GM19397 (cell line): ENCODE results near the gene SERPINA10.
"Not testable (repeated sequence)": the region's sequence is repeated elsewhere in the genome, so short reads cannot be mapped to it uniquely, and the experiment has no call there.

Source experiments
- ATAC-seq: cut with Tn5 transposase; IDR thresholded peaks from one replicate; pipeline ENCODE4 v1.9.1; 2021; ENCODE audit warnings: mild to moderate bottlenecking, moderate library complexity; ENCODE audit not compliant: unreplicated experiment

The SERPINA10 gene

DNA sequence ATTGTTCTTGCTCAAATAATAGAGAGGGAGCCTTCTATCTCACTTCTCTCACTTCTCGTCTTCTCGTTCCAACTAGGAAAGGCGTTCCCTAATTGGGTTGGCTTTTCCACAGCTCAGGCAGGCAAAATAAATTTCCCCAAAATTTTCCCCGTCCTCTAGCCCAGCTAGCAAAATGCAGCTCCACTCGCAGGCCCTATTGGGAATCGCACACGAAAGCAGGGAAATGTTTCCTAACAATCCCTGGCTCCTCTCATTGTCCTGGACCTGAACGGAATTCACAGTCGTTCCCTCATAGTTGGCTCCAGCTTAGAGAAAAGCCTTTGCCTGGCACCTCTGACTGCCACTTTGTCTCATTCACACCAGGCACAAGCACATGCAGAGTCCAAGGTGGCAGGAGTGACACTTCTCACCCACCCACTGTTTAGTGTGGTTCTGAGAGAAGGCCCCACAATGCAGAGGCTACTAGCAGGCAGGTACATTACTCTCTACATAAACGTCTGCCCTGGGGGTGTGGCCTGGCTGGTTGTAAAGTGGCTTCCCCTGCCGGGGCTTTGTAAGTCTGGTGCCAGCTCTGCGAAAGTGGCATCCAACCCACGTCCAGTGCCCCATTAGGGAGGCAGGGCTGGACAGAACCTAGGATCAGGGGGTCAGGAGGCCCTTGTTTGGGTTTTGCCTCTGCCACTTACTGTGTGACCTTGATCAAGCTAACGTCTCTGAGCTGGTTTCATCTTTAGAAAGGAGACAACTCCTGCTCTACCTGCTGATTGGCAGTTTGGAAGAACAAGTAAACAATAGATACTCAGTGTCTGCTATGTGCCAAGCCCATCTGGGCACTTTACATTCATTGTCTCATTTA, 4.2 kb downstream of the SERPINA10 start:
- no peak for ATAC-seq

DNA sequence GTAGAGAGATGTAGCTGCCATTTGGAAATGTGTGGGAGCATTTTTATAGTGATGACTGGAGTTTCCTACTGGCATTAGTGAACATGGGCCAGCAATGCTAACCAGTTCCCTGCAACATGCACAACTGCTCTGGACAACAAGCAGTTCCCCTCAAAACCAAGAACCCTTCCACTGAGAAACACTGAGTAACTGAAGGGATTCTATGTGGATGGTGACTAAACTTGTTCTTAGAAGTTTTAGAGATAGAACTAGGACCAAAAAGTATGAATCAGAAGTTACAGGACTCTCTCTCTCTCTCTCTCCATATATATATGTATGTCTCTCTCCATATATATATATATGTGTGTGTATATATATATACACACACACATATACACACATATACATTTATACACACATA, 7.9 kb downstream of the SERPINA10 start:
- ATAC-seq: no peak

DNA sequence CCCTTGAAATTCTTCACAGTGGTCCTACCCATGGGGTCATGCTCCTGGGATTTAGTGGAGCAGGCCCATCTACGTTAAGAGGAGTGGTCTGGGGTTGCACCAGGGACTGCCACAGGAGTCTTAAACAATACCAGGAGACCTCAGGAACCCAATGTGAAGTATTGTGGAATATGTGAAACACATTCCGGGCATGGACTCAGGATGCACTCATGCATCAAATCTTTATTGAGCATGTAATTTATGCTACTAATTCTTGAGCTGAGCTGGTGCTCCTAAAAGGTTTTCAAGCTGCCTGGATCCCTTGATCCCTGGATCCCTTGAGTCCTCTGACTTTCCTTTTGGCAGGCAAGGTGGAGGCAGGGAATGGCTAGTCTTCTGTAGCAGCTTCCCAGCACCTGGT, 8.8 kb downstream of the SERPINA10 start:
- no peak for ATAC-seq

DNA sequence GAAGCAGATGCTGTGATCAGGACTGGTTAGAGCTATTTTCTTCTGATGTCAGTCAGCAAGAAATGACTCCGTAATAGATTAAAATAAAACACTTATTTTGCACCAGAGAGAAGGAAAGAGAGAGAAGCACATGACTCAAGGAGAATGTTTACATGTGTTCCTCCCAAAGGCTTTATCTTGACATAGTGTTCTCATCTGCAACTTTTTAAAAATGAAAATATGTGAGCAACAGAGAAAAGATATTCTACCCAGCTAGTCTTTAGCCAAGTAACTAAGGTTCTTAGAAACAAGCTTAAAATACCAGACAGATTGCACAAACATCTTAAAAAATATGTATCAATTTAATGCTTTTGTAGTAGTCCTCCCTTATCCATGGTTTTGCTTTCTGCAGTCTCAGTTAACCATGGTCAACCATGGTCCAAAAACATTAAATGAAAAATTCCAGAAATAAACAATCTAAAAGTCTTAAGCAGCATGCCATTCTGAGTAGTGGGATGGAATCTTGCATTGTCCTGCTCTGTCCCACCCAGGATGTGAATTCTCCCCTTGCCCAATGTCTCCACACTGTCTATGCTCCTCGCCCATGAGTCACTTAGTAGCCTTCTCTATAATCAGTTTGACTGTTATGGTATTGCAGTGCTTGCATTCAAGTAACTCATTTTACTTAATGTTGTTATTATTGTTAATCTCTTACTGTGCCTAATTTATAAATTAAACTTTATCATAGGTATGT, 9.9 kb downstream of the SERPINA10 start:
- no peak for ATAC-seq

DNA sequence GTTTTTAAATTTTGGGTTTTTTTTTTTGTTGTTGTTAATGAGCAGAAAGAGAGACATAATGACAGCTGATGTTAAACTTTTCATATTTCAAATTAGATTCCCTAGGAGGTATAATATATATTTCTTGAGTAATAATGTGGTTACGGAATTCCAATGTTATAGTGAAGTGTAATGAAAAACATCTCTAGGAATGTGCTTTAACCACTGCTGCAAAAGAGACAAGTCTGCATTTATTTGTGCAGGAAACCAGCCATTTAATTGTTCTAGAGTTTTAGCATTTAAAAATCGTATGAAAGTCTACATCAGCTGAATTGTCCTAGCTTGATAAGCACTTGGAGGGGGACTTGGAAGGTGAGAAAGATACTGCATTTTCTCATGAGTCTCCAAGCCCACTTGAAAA, 14.3 kb downstream of the SERPINA10 start:
- ATAC-seq: no peak

DNA sequence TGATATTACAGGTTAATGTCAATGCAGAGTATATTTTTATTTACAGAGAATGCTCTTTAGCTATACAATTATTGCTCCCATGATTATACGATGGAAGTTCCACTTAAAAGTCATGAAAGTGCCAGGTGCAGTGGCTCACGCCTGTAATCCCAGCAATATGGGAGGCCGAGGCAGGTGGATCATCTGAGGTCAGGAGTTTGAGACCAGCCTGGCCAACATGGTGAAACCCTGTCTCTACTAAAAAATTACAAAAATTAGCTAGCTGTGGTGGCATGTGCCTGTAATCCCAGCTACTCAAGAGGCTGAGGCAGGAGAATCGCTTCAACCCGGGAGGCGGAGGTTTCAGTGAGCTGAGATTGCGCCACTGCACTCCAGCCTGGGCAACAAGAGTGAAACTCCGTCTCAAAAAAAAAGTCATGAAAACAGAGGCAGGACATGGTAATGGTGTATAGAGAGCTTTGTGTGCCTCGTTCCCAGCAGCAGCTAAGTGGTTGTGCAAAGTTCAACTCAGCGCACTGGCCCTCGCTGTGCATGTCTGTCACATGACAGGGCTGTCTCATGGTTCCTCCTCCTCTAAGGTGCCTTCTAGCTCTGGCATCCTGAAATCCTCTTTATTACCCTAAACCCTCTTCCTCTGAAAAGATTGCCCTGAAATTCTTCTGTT, 16.0 kb downstream of the SERPINA10 start:
- ATAC-seq: not testable (repeated sequence)

DNA sequence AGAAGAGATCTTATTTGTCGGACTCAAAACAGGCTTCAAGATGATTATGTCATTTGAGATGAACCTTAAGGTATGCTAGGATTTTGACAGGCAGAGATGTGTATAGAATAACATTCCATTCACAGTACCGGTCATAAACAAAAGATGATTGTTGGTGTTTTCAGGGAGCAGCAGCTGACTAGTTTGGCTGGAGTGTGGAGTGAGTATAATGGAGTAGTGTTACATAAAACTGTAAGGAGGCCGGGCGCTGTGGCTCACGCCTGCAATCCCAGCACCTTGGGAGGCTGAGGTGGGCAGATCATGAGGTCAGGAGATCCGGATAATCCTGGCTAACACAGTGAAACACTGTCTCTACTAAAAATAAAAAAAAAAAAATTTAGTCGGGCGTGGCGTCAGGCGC, 23.9 kb downstream of the SERPINA10 start:
- no peak for ATAC-seq

DNA sequence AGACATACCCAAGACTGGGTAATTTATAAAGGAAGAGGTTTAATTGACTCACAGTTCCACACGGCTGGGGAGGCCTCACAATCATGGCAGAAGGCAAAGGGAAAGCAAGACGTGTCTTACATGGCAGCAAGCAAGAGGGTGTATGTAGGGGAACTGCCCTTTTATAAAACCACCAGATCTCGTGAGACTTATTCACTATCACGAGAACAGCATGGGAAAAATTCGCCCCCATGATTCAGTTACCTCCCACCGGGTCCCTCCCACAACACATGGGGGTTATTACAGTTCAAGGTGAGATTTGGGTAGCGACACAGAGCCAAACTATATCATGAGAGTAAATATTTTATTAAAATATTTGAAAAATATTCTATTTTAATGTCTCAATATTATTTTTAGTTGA, 24.5 kb downstream of the SERPINA10 start:
- ATAC-seq: not testable (repeated sequence)

DNA sequence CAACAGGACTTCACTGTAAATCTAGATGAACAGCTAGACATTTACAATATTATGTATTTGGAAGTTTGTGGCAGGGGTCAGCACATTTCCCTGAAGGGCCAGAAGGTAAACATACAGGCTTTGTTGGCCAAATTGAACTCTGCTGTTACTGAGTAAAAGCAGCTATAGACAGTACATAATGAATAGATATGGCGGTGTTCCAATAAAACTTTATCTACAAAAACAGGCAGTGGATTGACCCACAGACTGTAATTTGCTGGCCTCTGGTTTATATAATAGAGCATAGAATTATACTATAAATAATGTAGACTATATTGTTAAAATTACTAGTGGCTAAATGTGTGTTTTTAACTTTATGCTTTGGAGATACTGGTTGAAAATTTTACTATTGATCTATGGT, 25.7 kb downstream of the SERPINA10 start:
- ATAC-seq: no peak

DNA sequence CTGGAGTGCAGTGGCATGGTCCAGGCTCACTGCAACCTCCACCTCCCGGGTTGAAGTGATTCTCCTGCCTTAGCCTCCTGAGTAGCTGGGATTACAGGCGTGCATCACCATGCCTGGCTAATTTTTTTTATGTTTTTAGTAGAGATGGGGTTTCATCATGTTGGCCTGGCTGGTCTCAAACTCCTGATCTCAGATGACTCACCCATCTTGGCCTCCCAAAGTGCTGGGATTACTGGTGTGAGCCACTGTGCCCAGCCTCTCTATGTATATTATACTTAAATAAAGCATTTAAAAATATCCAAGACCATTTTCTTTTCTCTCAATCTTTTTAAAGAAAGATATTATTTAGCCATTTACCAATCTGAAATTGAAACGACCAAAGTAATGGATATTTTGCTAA, 28.9 kb downstream of the SERPINA10 start:
- not testable (repeated sequence) for ATAC-seq

DNA sequence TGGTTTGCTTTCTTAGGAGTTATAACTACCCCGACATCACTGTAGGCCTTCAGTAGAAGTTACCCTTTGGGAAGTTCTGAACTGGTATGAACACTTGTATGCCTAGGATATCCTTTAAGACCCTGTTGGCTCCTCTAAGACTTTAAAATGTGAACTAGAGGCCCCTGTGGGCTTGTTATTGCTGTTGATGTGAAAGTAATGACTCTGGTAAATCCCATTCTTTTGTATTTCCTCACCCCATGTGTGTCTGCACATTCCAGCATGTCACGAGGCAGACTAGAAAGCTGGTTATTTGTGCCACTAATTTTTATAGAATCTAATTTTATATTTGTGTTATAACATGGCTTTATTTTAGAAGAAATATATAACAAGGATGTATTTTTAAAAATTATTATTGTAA, 48.9 kb downstream of the SERPINA10 start:
- no peak for ATAC-seq

DNA sequence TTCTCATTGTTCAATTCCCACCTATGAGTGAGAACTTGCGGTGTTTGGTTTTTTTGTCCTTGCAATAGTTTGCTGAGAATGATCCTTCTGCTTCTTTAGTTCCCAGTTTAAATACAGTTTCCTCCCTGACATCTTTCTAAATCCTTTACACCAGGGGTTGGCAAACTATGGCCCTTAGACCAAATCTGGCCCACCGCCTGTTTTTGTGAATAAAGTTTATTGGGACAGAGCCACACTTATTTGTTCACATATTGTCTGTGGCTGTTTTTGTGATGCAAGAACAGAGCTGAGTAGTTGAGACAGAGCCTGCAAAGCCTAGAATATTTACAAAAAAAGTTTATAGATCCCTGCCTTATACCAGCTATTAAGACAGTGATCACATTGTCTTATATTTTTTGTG, 53.7 kb downstream of the SERPINA10 start:
- no peak for ATAC-seq

DNA sequence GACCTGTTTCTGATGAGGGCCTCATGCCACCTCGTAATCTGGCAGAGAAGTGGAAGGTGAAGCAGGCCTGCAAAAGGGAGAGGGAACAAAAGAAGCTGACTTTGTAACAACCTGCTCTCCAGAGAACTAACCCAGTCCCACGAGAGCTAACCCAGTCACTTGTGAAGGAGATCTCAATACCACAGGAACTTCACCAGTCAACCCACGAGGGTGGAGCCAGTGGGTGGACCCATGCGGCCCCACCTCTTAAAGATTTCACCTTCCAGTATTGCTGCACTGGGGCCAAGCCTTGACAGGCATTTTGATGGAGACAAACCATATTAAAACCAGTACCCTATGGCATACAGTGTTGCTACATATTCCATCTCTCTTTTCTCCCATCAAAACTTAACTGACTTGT, 55.1 kb downstream of the SERPINA10 start:
- no peak for ATAC-seq

DNA sequence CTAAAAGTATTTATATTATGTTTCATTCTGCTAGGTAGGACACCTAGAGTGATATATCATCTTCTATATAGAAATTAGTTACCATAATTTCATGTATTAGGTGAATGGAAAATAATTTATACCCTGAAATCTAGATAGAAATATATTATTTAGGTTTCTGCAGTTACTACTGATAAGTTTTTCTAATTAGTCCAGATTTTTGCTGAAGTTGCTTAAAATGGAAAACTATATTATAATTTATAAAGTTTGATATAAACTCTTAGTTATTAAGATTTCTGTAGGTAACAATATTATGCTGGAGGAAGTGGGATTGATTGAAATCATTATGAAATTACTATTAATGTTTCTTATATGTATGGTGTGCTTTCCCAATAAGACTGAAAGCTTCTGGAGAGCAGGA, 56.0 kb downstream of the SERPINA10 start:
- ATAC-seq: no peak
